A673 (cell line): ENCODE data around the gene FAM83D.

Experiments
- CTCF ChIP-seq: fragments of 300-800, 200-600 bp; sonication (generic); conservative IDR thresholded peaks from 2 replicates; pipeline ENCODE4 v1.5.1; 2017; ENCODE audit warnings: low read depth, mild to moderate bottlenecking, antibody characterized with exemption, low read length, moderate library complexity, mixed read lengths
- EZH2 ChIP-seq: fragments of 200-600 bp; sonication (generic); IDR thresholded peaks from 2 replicates; pipeline ENCODE4 v1.6.1; 2017; ENCODE audit warnings: borderline replicate concordance, low read depth, mild to moderate bottlenecking, mixed read lengths, antibody characterized with exemption, low read length; ENCODE audit not compliant: poor library complexity, severe bottlenecking

GRCh38 chr20:38889050-38889449 is 37.2 kb upstream of the FAM83D start:
- TF ChIP-seq CTCF (no peak), EZH2 (no peak)
